C4-2B (cell line): Measurements from ENCODE around the gene COMMD4.

Experiments
- CTCF ChIP-seq: fragments of 450-650 bp; conservative IDR thresholded peaks from 2 replicates; pipeline ENCODE4 v1.5.1; 2017; ENCODE audit warnings: mild to moderate bottlenecking
- ZFX ChIP-seq: fragments of 450-650 bp; IDR thresholded peaks from 2 replicates; pipeline ENCODE4 v1.6.1; 2017

- TF ChIP-seq CTCF = no peak
- no peak for TF ChIP-seq ZFX
Observed at GRCh38 chr15:75361361-75361988, 25.6 kb downstream of the COMMD4 start.
